ENCODE measurements around the gene DTL. TPM values are rescaled to one million over a fixed set of nuclear protein-coding genes. Genes with fewer than 3 reads are reported as not detected.

DTL gene
- total and polyA plus RNA-seq, 2 of the 13 experiments (the other 11 are each of a cell fraction or from before 2014, with no cell fraction given) = 10.4 to 32.8 TPM

DNA sequence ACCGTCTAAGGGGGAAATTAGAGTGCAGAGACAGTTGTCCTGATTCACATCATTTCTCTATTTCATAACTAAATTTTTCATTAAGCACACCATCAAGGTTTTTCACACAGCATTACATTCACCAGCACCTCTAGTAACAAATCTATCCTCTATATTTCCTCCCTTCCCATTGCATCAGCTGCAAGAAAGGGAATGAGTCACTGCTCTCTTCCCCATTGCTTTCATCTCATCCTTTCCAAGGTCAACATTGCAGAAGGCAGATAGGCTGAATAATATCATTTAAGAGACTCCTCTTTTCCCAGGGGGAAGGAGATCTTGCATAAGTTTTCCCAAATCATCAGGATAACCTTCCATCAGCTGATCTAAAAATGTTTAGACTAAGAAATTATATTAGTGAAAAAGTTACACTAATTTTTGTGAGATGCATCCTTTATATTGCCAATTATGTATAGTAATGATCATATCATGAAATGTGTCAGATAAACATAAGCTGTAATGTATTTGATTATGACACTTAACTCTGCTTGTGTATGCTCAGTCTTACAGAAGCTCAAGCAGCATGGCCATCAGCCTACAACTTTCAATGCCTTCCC is 4.5 kb upstream of the DTL start (continued):
- TF ChIP-seq, protein P1, sequence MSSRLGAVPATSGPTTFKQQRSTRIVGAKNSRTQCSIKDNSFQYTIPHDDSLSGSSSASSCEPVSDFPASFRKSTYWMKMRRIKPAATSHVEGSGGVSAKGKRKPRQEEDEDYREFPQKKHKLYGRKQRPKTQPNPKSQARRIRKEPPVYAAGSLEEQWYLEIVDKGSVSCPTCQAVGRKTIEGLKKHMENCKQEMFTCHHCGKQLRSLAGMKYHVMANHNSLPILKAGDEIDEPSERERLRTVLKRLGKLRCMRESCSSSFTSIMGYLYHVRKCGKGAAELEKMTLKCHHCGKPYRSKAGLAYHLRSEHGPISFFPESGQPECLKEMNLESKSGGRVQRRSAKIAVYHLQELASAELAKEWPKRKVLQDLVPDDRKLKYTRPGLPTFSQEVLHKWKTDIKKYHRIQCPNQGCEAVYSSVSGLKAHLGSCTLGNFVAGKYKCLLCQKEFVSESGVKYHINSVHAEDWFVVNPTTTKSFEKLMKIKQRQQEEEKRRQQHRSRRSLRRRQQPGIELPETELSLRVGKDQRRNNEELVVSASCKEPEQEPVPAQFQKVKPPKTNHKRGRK (CRISPR knock-in tag; IDR thresholded peaks at IDR 0.05) = no peak
- TF ChIP-seq ZSCAN12 (CRISPR knock-in tag; IDR thresholded peaks at IDR 0.05) = no peak
- no peak for TF ChIP-seq ZNF549 (CRISPR knock-in tag; IDR thresholded peaks at IDR 0.05)
- TF ChIP-seq RFX1 (IDR thresholded peaks at IDR 0.05) = no peak
- 0 out of 2 replicates have a peak, but pooled peaks have one; percentile 25 for TF ChIP-seq ZBTB20 (CRISPR knock-in tag; IDR thresholded peaks at IDR 0.05; ENCODE audit: borderline replicate concordance, low read depth)
- TF ChIP-seq PITX1 (CRISPR knock-in tag; IDR thresholded peaks at IDR 0.05) = no peak
- TF ChIP-seq, protein P2, sequence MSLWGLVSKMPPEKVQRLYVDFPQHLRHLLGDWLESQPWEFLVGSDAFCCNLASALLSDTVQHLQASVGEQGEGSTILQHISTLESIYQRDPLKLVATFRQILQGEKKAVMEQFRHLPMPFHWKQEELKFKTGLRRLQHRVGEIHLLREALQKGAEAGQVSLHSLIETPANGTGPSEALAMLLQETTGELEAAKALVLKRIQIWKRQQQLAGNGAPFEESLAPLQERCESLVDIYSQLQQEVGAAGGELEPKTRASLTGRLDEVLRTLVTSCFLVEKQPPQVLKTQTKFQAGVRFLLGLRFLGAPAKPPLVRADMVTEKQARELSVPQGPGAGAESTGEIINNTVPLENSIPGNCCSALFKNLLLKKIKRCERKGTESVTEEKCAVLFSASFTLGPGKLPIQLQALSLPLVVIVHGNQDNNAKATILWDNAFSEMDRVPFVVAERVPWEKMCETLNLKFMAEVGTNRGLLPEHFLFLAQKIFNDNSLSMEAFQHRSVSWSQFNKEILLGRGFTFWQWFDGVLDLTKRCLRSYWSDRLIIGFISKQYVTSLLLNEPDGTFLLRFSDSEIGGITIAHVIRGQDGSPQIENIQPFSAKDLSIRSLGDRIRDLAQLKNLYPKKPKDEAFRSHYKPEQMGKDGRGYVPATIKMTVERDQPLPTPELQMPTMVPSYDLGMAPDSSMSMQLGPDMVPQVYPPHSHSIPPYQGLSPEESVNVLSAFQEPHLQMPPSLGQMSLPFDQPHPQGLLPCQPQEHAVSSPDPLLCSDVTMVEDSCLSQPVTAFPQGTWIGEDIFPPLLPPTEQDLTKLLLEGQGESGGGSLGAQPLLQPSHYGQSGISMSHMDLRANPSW (CRISPR knock-in tag; IDR thresholded peaks at IDR 0.05; ENCODE audit: borderline replicate concordance) = no peak
- peak; percentile 51; the same call in 1 of the 2 replicates for TF ChIP-seq POGZ (CRISPR knock-in tag; IDR thresholded peaks at IDR 0.05)
- TF ChIP-seq ZNF720 (CRISPR knock-in tag; IDR thresholded peaks at IDR 0.05) = no peak
- no peak for TF ChIP-seq KMT2A (CRISPR knock-in tag; IDR thresholded peaks at IDR 0.05)
- no peak for TF ChIP-seq ZNF30 (CRISPR knock-in tag; IDR thresholded peaks at IDR 0.05)
- TF ChIP-seq ZNF567 (CRISPR knock-in tag; IDR thresholded peaks at IDR 0.05; ENCODE audit: borderline replicate concordance) = no peak
- TF ChIP-seq ZNF772 (CRISPR knock-in tag; IDR thresholded peaks at IDR 0.05) = no peak
- TF ChIP-seq, protein P3, sequence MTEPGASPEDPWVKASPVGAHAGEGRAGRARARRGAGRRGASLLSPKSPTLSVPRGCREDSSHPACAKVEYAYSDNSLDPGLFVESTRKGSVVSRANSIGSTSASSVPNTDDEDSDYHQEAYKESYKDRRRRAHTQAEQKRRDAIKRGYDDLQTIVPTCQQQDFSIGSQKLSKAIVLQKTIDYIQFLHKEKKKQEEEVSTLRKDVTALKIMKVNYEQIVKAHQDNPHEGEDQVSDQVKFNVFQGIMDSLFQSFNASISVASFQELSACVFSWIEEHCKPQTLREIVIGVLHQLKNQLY (CRISPR knock-in tag; IDR thresholded peaks at IDR 0.05) = no peak
- no peak for TF ChIP-seq NRL (CRISPR knock-in tag; IDR thresholded peaks at IDR 0.05; ENCODE audit: borderline replicate concordance)
- TF ChIP-seq, protein P4, sequence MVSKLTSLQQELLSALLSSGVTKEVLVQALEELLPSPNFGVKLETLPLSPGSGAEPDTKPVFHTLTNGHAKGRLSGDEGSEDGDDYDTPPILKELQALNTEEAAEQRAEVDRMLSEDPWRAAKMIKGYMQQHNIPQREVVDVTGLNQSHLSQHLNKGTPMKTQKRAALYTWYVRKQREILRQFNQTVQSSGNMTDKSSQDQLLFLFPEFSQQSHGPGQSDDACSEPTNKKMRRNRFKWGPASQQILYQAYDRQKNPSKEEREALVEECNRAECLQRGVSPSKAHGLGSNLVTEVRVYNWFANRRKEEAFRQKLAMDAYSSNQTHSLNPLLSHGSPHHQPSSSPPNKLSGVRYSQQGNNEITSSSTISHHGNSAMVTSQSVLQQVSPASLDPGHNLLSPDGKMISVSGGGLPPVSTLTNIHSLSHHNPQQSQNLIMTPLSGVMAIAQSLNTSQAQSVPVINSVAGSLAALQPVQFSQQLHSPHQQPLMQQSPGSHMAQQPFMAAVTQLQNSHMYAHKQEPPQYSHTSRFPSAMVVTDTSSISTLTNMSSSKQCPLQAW (CRISPR knock-in tag; IDR thresholded peaks at IDR 0.05) = no peak
- TF ChIP-seq KDM3A (CRISPR knock-in tag; IDR thresholded peaks at IDR 0.05; ENCODE audit: low read depth) = no peak

Data from HepG2 (cell line).